GM18502 (cell line): Measurements from ENCODE around the gene RPRM.
"Not testable (repeated sequence)": the region's sequence is repeated elsewhere in the genome, so short reads cannot be mapped to it uniquely, and the experiment has no call there.

Experiments
- ATAC-seq: cut with Tn5 transposase; IDR thresholded peaks from one replicate; pipeline ENCODE4 v1.9.1; 2021; ENCODE audit warnings: mild to moderate bottlenecking; ENCODE audit not compliant: unreplicated experiment, poor library complexity

The RPRM gene

DNA sequence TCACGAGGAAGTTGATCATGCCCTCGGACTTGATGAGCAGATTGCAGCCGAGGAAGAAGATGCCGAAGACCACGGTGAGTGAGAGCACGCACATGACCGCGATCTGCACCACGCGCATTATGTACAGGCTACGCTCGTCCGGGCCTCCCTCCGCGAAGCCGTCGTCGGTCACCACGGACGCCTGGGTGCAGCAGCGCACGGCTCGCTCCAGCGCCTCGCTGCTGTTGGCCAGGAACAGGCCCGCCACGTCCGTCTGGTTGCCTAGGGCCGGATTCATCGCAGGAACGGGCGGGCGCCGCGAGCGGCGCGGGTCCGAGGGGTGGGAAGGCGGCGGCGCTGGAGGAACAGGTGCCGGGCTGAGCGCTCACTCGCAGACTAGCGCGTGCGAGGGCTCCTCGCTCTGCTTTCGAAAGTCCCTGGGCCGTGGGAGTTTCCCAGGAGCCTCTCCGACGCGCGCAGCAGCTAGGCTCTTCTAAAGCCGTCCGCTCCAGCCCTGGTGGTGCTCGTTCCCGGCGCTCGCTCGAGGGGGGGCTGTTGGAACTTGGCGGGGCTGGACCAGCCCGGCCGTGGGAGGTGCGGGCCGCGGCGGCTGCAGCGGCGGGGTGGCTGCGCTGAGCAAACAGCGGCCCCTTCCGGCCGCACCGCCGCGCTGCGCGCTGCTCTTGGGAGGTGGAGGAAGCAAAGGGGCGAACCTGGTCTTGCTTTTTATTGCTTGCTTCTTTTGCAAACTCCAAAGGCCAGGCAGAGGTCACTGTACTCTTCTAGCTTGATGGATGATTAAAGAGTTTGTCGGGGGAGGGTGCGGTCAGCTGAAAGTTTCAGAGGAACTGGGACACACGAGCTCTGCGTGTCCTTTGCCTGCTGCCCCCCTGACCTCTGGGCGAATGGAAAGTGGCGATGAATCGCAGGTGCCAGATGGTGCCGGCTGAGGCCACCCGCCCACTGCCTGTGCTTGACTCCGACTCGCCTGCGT is at the start of gene RPRM:
Gene RPRM, minus strand, starts transcription at position 474 of the 973 bp plus-strand sequence. Its CDS starts 197 bp downstream, at position 277.
- ATAC-seq: peak; percentile 96

DNA sequence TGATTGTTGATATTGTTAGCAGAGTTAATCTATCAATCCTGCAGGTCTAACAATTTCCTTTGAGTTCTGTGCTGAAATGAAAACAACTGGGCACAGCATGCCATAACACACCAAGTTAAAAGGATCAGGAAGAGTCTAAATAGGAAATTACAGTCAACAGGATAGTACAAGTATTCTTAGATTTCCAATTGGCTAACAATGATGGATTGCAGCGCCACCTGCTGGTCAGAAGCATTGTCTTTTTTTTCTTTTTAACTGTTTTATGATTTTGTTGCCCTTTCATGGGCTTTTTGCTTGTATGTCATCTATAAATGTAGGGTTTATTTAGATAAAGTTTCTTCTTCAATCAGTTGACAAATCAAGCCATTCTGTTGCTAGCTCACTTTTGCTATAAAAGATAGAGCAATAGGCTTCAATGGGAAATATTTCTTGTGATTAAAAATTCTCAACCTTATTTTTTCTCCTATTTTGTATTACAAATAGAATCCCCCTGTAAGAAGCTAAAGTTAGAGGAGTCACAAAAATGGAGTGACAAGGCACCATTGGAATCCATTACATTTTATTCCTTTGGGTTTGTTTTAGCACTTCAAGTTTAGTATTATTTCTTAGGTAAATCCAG is 40.8 kb upstream of the RPRM start:
- no peak for ATAC-seq

DNA sequence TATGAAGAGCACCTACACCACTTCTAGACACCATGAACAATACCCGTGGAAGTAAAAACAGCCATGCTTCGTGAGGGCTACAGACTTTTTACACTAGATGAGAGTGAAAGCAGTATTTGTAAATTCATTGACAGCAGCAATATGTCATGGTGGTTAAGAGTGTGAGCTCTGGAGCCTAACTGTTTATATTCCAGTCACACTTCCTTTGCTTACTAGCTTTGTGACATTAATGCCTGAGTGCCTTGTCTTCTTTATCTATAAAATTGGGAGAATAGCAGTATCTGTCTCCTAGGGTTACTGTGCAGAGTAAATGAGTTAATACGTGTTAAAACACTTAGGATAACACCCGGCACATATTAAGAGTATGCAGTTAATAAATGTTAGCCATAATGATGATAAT is 33.8 kb upstream of the RPRM start:
- no peak for ATAC-seq

DNA sequence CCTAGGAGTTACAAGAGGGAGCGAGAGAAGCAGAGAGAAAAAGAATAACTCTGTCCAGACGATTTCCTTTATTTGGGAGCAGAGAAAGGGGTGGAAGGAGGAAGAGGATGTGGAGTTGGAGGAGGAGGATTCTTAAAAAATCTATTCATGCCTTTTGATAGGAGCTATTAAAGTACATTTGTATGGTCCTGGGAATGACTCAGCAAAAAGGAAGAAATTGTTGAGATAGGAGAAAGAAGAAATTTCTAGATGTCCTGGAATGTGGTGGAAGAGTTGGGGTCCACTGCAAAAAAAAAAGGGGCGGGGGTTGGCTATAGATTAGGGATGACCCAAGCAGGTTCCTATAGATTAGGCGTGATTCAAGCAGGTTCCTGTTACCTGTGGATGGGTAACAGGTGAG is 32.4 kb upstream of the RPRM start:
- no peak for ATAC-seq

DNA sequence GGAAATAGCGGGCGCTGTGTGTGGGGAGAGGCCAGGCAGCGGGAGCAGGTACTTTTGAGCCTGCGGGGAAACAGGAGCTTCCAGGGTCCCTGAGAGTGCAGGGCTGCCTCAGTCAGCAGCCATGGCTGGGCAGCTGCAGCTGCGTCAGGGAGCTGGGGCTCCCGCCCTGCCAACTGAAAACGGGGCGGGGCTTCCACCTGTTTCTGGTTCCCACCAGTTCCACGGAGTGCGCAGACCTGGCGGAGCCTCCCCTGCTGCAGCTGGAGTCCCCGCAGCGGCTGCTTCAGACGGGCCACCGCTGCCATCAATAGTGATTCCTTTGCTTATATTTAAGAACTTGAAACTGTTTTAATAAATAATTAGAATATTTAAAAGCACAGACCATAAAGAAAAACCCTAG is 30.6 kb upstream of the RPRM start:
- no peak for ATAC-seq

DNA sequence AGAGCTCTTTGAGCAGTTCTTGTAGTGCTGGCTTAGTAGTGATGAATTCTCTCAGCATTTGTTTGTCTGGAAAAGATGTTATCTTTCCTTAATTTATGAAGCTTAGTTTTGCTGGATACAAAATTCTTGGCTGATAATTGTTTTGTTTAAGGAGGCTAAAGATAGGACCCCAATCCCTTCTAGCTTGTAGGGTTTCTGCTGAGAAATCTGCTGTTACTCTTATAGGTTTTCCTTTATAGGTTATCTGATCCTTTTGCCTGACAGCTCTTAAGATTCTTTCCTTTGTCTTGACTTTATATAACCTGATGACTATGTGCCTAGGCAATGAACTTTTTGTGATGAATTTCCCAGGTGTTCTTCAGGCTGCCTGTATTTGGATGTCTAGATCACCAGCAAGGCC is 27.9 kb upstream of the RPRM start:
- ATAC-seq: not testable (repeated sequence)

DNA sequence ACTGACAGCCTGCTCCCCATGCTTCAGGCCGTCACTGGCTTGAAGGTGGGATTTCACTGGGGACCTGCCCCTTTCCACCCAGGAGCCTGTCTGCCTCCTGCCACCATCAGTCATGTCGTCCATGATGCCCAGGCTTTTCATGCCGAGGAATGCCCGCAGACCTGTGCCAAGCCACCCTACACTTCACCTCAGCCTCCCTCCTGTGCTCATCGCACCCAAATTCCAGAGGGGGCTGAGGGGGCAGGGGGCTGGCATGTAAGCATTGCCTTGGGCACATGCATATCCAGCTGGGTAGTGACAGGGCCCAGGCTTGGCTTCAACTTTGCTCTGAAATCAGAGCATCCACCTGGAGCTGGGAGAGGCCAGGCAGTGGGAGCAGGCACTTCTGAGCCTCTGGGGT is 20.9 kb upstream of the RPRM start:
- ATAC-seq: no peak

DNA sequence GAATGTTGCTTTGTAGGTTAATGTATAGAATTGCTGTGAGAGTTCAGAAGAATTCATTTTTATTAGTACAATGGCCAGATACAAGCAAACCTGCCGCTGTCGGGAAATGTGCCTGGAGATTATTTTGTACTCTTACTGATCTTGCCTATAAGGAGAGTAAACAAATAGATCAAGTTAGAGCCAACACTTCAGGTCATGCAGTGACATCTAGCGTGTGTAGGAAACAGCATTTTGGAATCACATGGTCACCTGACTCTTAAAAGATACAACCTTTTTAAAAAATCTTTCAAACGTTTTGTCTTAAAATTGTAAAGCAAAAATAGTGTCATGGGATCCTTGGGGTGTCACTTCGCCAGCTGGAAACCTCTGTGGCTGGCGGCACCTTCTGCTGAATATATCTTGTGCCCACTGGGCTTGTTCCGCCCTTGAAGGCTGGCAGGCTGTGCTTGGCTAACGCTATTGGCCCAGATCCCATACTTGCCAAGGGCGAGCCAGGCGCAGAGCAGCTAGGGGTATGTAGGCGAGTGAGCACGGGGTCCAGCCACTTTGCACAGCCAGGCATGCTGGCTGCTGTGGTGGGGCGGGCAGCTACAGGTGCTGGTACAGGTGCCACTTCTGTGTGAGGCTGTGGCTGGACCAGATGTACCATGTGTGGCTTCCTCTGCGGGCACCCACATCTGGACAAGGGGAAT is 19.5 kb upstream of the RPRM start:
- ATAC-seq: no peak

DNA sequence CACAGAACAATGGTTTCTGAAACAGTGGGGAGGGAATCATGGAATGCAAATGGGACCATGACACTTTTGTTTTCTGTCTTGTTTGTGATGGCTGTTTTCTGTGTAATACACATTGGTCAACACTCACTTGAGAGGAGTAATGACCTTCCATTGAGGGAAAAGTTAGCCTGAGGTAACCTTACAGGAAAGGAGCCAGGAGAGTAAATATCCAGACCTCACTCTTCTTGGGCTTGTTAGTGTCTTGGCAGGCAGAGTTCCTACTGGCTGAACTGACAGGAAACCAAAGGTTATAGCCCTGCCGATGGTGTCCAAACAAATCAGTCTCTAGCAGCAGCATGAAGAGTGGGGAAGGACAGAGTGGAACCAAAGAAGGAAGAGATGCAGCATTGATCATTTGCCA is 17.2 kb upstream of the RPRM start:
- no peak for ATAC-seq

DNA sequence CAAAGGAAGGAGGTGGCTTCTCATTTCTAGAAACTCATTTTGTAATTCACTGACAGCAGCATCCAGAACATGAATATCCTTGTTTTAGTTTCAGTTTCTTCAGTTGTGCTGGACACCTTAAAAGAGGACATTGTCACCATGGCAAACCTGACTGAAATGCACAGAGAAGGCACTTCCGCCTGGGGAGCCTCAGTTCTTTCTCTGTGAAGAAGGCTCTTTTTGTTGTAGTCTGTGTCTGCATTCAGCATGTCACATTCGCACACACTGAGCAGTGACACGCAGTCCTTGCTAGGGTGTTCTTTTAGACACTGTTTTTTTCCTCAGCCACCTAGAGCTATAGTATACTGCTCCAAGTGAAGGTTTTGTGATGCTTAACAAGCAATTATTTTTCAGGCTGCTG is 9.5 kb upstream of the RPRM start:
- ATAC-seq: no peak

DNA sequence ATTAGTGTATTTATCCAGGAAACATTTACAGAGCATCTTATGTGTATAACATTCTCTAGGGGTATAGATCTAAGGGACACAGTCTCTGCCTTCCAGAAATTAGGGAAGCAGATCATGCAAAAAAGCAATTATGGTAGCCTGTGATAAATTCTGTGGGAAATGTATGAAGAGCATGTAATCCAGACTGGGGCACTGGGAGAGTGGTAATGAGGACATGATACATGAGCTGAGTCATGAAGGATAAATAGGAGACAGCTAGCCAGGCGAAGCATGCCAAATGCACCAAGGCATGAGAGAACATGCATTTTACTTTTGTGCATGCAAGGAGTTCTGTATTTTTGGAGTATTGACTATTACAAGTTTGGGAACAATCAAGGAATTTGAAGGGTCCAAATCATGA is 8.9 kb upstream of the RPRM start:
- no peak for ATAC-seq

DNA sequence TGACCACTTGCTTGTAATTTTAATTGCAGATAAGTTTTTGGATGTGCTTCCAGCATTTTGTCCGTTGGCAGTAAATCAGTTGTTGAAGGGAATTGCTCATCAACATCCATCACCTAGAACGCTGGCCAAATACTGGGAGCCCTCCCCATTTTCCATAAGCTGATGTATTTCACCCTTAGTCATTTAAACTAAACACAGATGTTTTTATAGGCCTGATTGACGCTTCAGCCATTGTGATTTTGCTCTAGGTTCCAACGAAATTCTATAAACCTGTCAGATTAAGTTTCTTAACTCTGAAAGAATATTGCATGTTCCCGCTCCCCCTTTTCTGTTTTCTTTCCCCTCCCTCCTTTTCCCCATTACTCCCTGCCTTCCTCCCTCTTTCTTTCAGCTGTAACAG is 1.0 kb upstream of the RPRM start:
- no peak for ATAC-seq

DNA sequence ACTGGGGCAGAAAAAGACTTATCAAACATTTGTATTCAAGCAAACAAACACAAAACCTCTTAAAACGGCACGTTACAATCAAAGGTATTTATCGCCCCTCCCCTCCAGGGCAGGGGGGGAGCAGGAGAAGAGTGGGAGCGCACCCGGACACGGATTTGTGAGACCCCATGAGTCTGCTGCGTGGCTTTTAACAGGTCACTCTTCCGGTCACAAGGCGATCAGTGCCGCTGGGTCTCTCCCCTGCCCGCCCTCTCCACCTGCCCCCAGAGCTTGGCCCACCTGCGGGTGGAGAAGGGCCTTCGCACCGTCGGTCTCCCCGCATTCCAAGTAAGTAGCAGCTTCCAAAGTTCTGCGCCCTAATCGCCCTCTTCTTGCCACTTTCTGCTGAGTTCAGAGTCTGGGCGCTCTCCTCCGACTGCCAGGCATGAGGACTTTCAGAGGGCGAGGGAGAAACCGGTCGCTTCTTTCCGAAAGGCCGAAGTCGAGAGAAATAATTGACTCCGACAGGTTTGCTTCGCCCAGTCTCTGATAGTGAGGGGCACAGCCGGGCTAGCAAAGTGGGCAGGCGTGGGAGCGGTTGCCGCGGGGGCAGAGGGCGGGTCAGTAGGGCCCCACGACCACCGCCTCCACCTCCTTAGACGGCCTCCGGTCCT is 800 bp downstream of the RPRM start:
- ATAC-seq: no peak

DNA sequence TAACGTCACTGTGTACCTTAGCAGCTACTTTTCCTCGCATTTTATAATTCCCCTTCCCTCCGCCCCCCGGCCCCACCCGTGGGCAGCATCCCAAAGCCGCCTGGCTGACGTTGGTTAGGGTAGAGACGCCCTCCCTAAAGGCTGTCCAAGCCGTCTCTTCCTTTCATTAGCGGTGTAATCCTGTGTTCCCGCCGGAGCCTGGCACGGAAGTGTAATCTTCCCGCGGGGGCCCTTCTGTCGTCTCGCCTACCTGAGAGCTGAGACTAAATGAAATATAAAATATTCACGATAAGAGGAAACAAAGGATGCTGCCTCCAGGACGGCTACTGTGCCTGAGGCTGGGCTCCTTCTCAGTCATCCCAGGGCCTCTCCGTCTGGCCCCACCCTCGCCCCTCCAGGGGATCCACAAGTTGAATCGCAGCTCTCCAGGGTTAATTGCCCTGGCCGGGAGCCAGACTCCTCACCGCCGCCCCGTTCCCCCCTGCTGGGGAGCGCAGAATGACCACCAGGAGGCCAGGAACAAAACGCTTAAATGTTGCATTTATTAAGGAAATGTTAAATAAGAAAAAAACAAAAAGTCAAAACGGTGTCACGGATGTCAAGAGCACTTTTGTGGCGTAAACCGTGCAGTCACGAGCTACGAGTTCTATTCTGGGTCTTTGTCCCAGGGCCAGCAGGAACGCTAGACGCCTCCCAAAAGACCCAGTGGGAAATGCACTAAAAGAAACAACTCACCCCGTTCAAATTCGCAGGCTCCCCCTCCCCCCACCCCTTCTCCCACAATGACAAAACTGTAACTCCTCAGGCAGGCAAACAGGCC is 1.5 kb downstream of the RPRM start:
- ATAC-seq: no peak

DNA sequence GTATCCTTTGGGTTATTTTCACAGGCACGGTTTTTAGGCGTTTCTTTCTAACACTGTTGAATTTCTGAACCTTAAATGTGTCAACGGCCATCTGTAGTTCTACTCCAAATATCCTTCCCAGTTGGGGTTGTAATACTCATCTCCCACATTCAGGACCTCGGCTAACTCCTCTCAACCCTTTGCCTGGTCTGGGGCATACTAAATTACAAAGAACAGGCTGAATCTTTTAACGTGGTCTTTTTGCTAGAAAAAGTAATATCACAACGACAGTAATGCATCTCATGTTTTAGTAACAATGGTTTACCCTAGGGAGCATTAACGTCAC is 2.1 kb downstream of the RPRM start:
- ATAC-seq: no peak

DNA sequence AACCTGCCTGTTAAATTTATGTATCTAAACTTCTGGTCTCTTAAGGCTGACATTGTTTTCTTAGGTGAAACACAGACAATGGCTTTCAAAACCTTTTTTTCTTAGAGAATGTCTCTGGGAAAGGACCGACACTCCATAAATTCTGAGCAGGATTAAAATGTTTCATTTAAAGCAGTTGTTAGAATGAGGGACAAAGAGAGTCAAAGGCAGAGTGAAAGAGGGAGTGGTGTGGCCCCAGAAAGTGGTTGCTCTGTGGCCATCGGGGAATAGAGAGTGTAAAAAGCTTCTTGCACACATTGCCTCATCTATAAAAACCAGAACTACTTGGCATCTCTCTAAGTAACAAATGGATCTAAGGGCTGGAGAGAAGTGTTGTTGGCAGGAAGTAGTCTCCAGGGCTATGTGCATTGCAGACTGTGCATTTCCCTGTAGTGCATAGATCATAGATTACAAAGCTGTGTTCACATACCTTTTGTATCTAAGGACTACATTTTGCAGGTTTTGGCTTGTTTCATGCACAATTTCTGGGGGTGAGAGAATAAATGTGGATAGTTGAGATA is 3.6 kb downstream of the RPRM start:
- ATAC-seq: no peak

DNA sequence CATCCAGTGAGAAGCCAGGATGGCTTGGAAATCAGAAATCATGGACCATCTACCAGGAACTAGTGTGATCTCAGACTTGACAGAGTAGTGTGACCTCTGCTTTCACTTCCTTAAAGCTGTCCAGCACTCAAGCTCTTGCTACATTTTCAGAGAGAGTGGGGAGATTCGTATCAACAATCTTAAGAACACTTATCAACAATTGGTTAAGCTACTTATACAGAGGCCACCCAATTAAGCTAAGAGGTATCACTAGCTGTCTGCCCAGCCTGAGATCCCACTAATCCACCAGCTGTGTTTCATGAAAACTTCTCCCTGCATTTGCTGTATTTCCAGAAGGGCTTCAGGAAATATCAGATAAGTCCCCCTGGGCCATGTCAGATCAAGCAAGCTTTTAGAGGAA is 4.2 kb downstream of the RPRM start:
- ATAC-seq: no peak

DNA sequence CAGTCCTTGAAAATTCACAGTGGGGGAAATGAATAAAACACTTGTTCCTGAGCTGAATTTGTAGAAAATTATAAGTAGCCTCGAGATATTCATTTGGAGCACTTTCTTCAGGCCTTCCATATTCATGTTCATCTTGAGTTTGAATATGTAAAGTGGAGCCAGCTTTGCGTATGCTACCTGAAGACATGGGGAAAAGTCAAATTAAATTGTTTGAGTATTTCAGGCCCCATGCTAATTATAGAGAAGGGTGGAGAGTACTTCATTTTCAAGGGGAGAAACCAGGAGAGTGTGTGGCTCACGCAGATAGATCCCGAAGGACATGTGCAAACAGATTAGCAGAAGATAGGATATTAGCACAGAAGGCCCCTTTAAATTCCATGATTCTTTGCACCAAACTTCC is 7.7 kb downstream of the RPRM start:
- no peak for ATAC-seq

DNA sequence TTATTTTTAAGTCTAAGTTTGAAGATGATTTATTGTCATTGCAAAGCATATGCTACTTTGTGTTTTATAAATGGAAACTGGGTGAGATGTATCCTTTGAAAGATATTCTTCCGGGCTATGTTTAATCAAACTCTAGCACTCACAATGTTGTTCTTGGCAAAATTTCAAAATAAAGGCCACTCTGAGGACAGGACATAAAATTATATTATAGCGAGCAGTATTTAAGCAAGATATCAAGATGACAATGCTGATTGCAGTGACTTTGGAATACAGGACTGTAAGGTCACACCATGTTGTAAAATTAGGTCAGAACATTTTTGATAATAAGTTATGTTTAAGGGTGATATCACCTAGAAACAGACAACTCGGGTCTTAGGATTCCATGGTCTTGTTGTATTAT is 14.2 kb downstream of the RPRM start:
- no peak for ATAC-seq
